Activated B cell treated with CpG ODN at 0.5 μM for 24 hours (primary cell): ENCODE measurements around the gene DNAH8. TPM values are rescaled to one million over a fixed set of nuclear protein-coding genes. Genes with fewer than 3 reads are reported as not detected.
"Not testable (repeated sequence)": the region's sequence is repeated elsewhere in the genome, so short reads cannot be mapped to it uniquely, and the experiment has no call there.

Experiments
- ATAC-seq: fragments of 200-7000 bp; cut with Tn5 transposase; one replicate; pipeline ENCODE4 v1.10.0; 2021; ENCODE audit warnings: low read depth, mild to moderate bottlenecking, moderate library complexity
- CTCF ChIA-PET: fragments of 350-600 bp; sonication (Branson Sonifier 250); formaldehyde crosslinking; loops from one replicate; lab custom pipeline; 2021; ENCODE audit warnings: antibody characterized with exemption; lab: Charles Lee
- POLR2A ChIA-PET: fragments of 350-600 bp; sonication (Branson Sonifier 250); formaldehyde crosslinking; loops from one replicate; lab custom pipeline; 2021; ENCODE audit warnings: antibody characterized with exemption; lab: Charles Lee
- DNase-seq: peaks from one replicate; pipeline ENCODE4 v3.0.0; 2022
- H3K27ac Mint-ChIP-seq: one replicate; pipeline ENCODE4 v1.8.0; 2020; ENCODE audit warnings: mixed read lengths
- H3K27me3 Mint-ChIP-seq: one replicate; pipeline ENCODE4 v1.8.0; 2021; ENCODE audit warnings: mixed read lengths
- H3K36me3 Mint-ChIP-seq: one replicate; pipeline ENCODE4 v1.8.0; 2021; ENCODE audit warnings: low read depth, mixed read lengths
- H3K4me1 Mint-ChIP-seq: one replicate; pipeline ENCODE4 v1.8.0; 2021; ENCODE audit warnings: mixed read lengths
- H3K4me3 Mint-ChIP-seq: one replicate; pipeline ENCODE4 v1.8.0; 2020; ENCODE audit warnings: mild to moderate bottlenecking, mixed read lengths
- H3K9me3 Mint-ChIP-seq: one replicate; pipeline ENCODE4 v1.8.0; 2020; ENCODE audit warnings: mixed read lengths
- CTCF ChIP-seq: fragments of 200-600 bp; IDR thresholded peaks from one replicate; pipeline ENCODE4 v1.8.0; 2022; ENCODE audit warnings: antibody characterized with exemption, mild to moderate bottlenecking
- intact Hi-C: fragments of 100-400 bp; cut with micrococcal nuclease; formaldehyde crosslinking; loops from one replicate; pipeline ENCODE4 v1.15.1; 2024
- total RNA-seq: library from RNA; stranded (reverse); gene quantifications from 2 replicates; pipeline ENCODE4 v1.2.3, GENCODE V29; 2022

The DNAH8 gene
- total RNA-seq, 1 donor from 2014 or later = 2.0 TPM

DNA sequence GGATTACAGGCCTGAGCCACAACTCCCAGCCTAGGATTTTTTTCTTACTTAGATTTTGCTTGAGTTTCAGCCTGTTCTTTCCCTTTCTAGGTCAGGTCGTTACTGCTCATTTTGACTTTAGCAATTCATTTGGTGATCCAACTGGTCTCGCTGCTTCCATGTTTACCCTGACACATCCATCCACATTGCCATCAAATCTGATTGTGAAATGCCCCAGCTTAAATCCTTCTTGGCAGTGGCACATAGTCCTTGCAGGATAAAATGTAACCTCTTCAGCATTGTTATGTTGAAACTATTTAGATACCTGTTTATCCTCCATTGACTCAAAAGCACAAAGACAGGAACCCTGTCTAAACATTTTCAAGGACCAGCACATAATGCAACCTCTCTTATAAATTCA, 77.2 kb downstream of the DNAH8 start:
- ATAC-seq = no peak
- CTCF ChIA-PET = no interaction called here
- H3K36me3 Mint-ChIP-seq = no peaks in the 10 kb centered on the region
- H3K4me1 Mint-ChIP-seq = no peaks in the 10 kb centered on the region
- POLR2A ChIA-PET = no interaction called here
- H3K4me3 Mint-ChIP-seq = no peak overlapping the region
- TF ChIP-seq CTCF = no peak
- no peak for DNase-seq
- peaks cover 5% of the 10 kb centered on the region for H3K27me3 Mint-ChIP-seq
- H3K27ac Mint-ChIP-seq = no peak overlapping the region
- no peaks in the 10 kb centered on the region for H3K9me3 Mint-ChIP-seq
- intact Hi-C loops = no loop called here

- ChIA-PET POLR2A (no interaction called here), CTCF (no interaction called here)
- no peak overlapping the region for H3K4me3 Mint-ChIP-seq
- DNase-seq (no peak), ATAC-seq (no peak)
- no peaks in the 10 kb centered on the region for H3K36me3 Mint-ChIP-seq
- no peaks in the 10 kb centered on the region for H3K4me1 Mint-ChIP-seq
- peaks cover 5% of the 10 kb centered on the region for H3K27me3 Mint-ChIP-seq
- no peak overlapping the region for H3K27ac Mint-ChIP-seq
- H3K9me3 Mint-ChIP-seq = no peaks in the 10 kb centered on the region
- intact Hi-C loops = no loop called here
- no peak for TF ChIP-seq CTCF
These were observed 79.6 kb downstream of the DNAH8 start for GRCh38 chr6:38794682-38795081.

GRCh38 chr6:38796006-38796405, 80.9 kb downstream of the DNAH8 start:
- ATAC-seq = no peak
- no peak for DNase-seq
- Mint-ChIP-seq H3K27me3 (peaks cover 10% of the 10 kb centered on the region), H3K4me1 (no peaks in the 10 kb centered on the region), H3K4me3 (no peak overlapping the region), H3K36me3 (no peaks in the 10 kb centered on the region), H3K9me3 (no peaks in the 10 kb centered on the region), H3K27ac (no peak overlapping the region)
- CTCF ChIA-PET = no interaction called here
- POLR2A ChIA-PET = no interaction called here
- intact Hi-C loops = no loop called here
- no peak for TF ChIP-seq CTCF

DNA sequence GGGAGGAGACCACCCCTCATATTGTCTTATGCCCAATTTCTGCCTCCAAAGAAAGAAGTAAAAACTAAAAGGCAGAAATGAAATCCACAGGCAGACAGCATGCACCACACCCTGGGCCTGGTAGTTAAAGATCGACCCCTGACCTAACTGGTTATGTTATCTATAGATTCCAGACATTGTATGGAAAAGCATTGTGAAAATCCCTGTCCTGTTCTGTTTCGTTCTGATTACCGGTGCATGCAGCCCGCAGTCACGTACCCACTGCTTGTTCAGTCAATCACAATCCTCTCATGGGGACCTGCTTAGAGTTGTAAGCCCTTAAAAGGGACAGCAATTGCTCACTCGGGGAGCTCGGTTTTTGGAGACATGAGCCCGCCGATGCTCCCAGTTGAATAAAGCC, 81.3 kb downstream of the DNAH8 start:
- H3K4me3 Mint-ChIP-seq, H3K4me1 Mint-ChIP-seq, ATAC-seq, H3K36me3 Mint-ChIP-seq, H3K9me3 Mint-ChIP-seq, DNase-seq, CTCF ChIA-PET, POLR2A ChIA-PET, intact Hi-C loops, H3K27ac Mint-ChIP-seq, H3K27me3 Mint-ChIP-seq: not testable (repeated sequence)

DNA sequence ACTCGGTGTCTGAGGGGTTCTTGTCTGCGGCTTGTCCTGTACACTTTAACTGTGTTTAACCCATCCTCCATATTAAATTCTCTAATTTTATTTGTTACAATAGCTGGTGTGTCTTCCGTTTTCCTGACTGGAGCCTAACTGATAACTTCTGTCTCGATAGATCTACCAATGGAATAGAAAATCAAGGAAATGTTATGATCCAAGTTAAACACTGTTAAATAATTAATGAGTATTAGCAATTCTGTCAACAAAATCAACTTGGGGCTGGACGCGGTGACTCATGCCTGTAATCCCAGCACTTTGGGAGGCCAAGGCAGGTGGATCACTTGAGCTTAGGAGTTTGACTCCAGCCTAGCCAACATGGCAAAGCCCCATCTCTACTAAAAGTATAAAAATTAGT, 81.7 kb downstream of the DNAH8 start:
- peaks cover 3% of the 10 kb centered on the region for H3K36me3 Mint-ChIP-seq
- no peak overlapping the region for H3K4me3 Mint-ChIP-seq
- TF ChIP-seq CTCF = no peak
- H3K4me1 Mint-ChIP-seq = no peaks in the 10 kb centered on the region
- CTCF ChIA-PET = no interaction called here
- ATAC-seq (no peak), DNase-seq (no peak)
- peaks cover 10% of the 10 kb centered on the region for H3K27me3 Mint-ChIP-seq
- H3K9me3 Mint-ChIP-seq = no peaks in the 10 kb centered on the region
- intact Hi-C loops = no loop called here
- POLR2A ChIA-PET = no interaction called here
- no peak overlapping the region for H3K27ac Mint-ChIP-seq

- H3K4me3 Mint-ChIP-seq = no peak overlapping the region
- peaks cover 3% of the 10 kb centered on the region for H3K36me3 Mint-ChIP-seq
- H3K4me1 Mint-ChIP-seq = no peaks in the 10 kb centered on the region
- CTCF ChIA-PET = no interaction called here
- no peak overlapping the region for H3K27ac Mint-ChIP-seq
- no peak for ATAC-seq
- POLR2A ChIA-PET = no interaction called here
- DNase-seq = no peak
- no peak for TF ChIP-seq CTCF
- H3K27me3 Mint-ChIP-seq = peaks cover 10% of the 10 kb centered on the region
- intact Hi-C loops = no loop called here
- no peaks in the 10 kb centered on the region for H3K9me3 Mint-ChIP-seq
These were observed 82.3 kb downstream of the DNAH8 start for GRCh38 chr6:38797391-38797790.
